Activated T-cell treated with anti-CD3 and anti-CD28 coated beads, Interleukin-2, amount 50 U/mL, for 1 hour (primary cell): Measurements from ENCODE around the gene FOLR2.
"Not testable (repeated sequence)": the region's sequence is repeated elsewhere in the genome, so short reads cannot be mapped to it uniquely, and the experiment has no call there.

Experiments used
- DNase-seq: peaks from one replicate; pipeline ENCODE4 v3.0.0-alpha.2; 2020

The FOLR2 gene

DNA sequence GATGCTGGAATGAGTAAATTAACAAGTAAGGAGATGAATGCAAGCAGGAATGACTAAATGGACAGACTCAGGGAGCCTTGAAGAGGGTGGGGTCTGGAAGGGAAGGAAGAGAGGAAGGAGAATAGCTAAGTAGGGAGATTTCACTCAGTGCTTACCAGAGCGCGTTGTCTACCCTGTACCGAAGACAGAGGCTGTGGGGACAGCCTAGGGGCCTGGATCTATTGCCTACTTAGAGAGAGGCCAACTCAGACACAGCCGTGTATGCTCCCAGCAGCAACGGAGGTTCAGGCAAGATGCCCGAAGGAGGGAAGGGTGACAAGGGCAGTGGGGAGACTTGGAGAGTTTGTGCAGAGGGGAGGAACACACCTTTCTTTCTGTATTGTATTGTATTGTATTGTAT lies at the start of gene FOLR2:
Gene FOLR2, plus strand, starts transcription at position 157 of the 400 bp plus-strand sequence. CDS start 1,791 bp downstream, outside the sequence.
- no peak for DNase-seq

DNA sequence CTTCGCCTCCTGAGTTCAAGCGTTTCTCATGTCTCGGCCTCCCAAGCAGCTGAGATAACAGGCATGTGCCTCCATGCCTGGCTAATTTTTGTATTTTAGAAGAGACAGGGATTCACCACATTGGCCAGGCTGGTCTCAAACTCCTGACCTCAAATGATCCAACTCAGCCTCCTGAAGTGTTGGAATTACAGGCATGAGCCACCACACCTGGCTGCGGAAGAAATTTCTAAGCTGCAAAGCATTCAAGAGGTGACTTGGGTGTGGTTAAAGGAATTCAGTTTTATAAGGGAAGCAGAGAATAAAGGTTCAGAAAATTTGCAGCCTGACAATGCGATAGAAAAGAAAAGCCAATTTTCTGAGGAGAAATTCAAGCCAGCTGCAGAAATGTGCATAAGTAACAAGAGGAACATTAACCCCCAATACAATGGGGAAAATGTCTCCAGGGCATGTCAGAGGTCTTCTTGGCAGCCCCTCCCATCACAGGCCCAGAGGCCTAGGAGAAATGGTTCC lies 47.5 kb upstream of the FOLR2 start:
- not testable (repeated sequence) for DNase-seq

DNA sequence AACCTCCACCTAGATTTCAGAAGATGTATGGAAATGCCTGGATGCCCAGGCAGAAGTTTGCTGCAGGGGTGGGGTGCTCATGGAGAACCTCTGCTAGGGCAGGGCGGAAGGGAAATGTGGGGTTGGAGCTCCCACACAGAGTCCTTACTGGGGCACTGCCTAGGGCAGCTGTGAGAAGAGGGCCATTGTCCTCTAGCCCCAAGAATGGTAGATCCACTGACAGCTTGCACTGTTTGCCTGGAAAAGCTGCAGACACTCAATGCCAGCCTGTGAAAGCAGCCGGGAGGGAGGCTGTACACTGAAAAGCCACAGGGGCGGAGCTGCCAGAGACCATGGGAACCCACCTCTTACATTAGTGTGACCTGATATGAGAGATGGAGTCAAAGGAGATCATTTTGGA lies 46.8 kb upstream of the FOLR2 start:
- DNase-seq: not testable (repeated sequence)

DNA sequence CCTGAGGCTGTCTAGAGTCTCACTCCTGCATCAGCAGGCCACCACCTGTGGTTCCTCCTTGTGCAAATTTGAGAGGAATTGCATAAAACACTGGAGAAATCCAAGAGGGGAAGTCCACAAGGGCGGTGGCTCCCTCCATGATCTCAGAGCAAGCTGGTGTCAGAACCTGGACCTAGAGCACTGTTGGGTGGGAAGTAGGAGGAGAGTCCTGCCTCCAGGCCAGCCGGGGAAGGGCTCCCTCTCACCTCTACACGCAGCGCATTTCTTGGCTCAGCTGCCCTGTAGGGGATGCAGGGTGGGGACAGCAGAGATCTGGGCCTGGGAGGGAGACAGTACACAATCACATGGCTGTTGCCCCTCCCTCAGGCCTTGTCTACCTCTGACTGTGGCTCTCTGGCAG lies 44.6 kb upstream of the FOLR2 start:
- DNase-seq: not testable (repeated sequence)

DNA sequence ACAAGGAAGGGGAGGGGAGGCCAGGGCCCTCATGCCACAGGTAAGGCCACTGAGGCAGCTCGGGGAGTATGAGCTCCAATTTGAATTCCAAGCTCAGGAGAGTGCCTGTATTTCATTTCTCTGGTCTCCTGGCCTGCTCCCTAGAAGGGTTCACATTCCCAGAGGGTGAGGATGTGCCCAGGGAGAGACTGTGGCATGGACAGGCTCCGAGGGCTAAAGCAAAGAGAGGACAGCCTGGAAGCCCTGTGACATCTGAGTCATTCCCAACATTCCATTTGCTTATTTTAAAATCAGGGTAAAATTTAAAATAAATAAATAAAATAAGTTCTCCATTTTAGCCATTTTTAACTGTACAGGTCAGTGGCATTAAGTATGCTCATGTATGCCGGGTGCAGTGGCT lies 43.3 kb upstream of the FOLR2 start:
- DNase-seq: no peak

DNA sequence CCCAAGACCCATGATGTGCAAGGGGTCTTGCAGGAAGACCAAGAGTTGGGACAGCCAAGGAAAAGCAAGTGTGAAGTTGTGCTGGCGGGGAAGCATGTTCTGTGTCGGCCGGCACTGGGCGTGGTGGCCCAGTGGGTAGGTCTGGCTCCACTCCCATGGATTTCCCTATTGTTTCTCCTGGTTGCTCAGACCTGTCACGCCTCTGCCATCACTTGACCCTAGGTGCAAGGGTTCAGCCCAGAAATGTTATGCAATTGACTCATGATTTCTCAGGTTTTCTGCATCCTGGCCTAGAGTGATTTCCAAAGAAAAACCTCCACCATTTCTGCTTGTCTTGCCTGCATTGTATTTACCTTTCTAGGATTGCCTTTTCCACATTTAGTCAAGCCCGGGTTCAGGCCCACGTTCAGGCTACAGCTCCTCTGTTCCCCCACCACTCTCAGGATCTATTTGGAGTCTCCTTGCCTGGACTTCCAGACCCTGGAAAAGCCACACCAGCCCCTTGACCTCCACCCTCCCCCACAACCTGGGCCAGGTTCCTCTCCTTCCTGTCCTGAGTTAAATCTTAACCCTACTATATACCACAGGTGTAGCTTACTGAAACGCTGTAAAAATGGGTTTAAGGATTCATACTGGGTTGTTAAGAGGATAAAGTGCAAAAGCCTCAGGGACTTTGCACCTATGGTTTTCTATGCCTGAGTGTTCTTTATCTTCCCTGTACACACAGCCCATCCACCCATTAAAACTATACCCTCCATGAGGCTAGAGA lies 42.1 kb upstream of the FOLR2 start:
- no peak for DNase-seq

DNA sequence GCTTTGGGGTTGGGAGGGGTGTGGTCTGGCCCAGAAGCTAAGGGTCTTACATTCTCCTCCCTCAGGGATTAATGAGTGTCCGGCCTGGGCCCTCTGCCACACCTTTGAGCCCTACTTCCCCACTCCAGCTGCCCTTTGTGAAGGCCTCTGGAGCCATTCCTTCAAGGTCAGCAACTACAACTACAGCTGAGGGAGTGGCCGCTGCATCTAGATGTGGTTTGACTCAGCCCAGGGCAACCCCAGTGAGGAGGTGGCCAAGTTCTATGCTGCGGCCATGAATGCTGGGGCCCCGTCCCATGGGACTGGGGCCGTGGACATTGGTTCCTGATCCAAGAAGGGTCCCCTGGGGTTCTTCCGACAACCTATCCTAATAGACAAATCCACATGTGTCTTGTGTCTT lies 38.9 kb upstream of the FOLR2 start:
- DNase-seq: no peak

DNA sequence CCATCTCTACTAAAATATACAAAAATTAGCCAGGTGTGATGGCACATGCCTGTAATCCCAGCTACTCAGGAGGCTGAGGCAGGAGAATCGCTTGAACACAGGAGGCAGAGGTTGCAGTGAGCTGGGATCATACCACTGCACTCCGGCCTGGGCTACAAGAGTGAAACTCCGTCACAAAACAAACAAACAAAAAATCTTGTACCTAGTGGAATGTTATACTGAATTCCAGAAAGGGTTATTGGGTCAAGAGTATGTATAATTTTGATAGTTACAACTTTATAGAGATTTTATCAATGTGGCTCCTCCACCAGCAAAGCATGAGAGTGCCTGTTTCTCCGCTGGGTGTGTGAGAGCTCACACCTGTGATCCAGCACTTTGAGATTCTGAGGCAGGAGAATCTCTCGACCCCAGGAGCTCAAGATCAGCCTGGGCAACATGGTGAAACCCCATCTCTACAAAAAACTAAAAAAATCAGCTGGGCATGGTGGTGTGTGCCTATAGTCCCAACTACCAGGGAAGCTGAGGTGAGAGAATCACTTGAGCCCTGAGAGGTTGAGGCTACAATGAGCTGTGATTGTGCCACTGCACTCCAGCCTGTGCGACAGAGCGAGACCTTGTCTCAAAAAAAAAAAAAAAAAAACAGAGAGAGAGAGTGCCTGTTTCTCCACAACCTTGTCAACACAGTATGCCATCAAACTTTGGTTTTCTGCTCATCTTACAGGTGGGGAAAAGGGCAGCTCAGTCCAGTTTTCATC lies 37.4 kb upstream of the FOLR2 start:
- no peak for DNase-seq

DNA sequence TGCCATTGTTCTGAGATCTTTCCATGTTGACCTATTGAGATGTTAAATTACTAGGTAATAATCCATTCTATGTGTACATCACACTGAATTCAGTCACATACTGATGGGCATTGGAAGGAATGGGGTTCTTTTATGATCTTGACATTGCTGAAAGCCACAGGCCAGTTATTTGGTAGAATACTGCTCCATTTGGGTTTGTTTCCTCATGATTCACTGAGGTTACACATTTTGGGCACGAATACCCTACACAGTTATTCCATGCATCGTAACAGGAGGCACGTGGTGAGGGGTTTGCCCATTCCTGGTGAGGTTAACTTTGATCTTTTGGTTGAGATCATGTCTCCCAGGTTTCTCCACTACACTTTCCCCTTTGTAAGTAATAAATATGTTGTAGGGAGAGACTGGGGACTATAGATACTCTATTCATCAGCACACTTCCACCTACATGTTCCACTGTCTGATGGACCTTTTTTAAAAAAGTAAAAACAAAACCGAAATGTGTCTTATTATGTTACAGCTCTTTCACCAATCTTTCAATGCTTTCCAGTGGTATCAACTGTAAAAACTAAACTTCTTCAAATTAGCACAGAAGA lies 36.7 kb upstream of the FOLR2 start:
- DNase-seq: no peak

DNA sequence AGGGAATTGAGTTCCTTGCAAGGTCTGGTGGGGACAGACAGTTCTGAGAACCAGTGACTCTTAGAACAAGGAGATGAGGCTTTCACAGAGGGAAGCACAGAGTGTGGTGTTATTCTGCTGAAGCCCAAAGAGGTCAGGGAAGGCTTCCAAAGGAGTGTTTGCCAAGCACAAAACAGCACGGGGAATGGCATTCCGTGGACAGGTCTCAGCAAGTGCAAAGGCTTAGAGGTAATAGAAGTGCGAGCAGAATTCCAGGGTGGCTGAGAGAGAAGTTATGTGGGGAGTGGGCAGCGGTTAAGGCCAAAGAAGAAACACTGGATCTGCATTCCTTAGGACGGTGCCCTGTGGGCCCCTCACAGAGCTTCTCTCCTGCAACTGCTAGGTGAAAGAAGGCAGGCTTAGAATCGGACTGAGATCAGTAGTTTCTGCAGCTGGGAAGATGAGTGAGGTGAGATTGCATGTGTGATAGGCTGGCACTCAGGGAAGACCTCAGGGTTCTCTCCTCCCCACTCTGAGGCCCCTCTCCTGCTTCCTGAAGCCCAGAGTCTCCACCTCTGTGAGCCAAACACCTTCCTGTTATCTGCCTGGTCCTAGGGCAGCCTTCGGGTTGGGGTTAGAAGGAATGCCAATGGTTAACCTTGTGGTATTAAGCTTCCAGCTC lies 35.6 kb upstream of the FOLR2 start:
- not testable (repeated sequence) for DNase-seq

DNA sequence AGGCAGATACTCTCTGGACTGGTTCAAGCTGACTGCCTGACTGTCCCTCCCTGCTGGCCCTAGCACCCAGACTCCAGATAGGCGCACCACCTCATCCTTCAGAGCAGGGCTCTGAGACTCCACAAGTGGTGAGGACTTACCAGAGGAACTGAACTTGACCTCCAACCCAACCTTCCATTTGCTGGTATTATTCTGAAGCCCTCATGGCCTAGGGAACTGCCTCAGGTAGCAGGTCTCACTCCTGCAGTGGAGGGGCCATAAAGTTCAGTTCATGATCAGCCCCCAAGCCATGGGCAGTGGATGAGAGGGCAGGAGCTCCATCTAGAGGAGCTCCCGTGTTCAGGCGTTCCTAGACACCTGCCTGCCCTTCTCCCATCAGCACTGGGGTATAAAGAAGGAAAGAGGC lies 35.0 kb upstream of the FOLR2 start:
- not testable (repeated sequence) for DNase-seq

DNA sequence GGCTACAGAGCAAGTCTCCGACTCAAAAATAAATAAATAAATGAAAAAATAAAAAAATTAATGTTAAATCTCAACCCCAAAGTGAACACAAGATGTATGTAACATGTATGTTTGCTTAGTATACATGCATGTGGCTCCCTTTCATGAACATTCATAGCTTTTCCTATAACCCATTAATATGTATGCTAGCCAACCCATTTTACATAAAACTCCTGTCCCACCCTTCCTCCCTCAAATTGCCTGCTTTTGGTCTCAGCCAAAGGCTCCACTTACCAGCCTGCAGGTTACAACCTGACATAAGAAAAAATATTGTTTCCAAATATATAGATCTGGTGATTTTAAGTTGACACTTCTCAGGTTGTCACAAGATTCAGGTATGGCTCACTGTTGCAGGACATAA lies 28.3 kb upstream of the FOLR2 start:
- no peak for DNase-seq

DNA sequence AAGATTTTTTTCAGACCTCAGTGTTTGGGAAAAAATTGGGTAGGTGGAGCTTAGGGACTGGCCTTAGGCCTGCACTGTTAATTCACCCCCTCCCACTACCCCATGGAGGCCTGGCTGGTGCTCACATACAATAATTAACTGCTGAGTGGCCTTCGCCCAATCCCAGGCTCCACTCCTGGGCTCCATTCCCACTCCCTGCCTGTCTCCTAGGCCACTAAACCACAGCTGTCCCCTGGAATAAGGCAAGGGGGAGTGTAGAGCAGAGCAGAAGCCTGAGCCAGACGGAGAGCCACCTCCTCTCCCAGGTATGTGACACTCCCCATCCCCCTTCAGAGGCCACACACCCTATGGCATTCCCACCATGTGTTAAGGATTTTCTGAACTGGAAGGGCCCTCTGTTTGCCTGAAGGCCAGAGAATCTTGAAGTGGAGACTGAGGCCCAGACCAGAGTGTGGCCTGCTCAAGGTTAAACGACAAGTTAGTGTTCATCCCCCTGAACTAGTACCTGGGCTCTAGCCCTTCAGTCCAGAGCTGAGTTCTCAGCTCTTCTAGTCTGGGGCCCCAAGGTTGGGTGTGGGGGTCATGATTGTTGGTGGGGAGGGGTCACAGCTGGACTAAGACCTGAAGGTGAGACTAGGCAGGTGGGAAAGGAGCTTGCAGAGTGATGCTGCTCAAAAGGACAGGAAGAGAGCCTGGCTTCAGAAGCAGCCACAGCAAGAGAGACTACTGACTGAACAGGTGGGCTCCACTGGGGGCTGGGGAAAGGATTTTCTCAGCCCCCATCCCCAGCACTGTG lies 26.9 kb upstream of the FOLR2 start:
- no peak for DNase-seq

DNA sequence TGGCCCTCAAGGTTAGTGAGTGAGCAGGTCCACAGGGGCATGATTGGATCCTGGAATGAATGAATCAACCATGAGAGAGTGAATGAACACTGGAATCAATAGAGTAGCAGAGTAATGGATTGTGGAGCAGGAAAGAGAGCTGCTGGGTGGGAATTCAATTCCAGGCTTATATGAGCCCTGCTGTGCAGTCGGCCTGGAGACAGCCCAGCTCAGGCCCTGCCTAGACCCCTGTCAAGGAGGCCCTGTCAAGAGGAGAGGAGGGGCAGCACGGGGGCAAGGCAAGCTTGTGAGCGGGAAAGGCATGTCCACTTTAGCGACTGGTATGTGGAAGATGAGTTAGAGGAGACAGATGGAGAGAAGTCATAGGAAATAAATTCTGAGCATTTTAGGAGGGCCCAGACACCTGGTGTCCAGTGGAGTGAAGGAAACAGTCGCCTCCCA lies 25.9 kb upstream of the FOLR2 start:
- DNase-seq: no peak

DNA sequence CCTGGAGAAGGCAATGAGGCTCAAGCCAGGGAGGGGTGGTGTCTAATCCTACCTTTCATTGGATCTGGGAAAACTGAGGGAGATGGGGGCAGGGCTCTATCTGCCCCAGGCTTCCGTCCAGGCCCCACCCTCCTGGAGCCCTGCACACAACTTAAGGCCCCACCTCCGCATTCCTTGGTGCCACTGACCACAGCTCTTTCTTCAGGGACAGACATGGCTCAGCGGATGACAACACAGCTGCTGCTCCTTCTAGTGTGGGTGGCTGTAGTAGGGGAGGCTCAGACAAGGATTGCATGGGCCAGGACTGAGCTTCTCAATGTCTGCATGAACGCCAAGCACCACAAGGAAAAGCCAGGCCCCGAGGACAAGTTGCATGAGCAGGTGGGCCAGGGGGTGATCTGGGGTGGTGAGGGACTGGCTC lies 24.6 kb upstream of the FOLR2 start, which contains the start of gene FOLR1:
Gene FOLR1, plus strand, starts transcription at position 180 of the 421 bp plus-strand sequence. Its CDS starts 34 bp downstream, at position 214.
- no peak for DNase-seq

DNA sequence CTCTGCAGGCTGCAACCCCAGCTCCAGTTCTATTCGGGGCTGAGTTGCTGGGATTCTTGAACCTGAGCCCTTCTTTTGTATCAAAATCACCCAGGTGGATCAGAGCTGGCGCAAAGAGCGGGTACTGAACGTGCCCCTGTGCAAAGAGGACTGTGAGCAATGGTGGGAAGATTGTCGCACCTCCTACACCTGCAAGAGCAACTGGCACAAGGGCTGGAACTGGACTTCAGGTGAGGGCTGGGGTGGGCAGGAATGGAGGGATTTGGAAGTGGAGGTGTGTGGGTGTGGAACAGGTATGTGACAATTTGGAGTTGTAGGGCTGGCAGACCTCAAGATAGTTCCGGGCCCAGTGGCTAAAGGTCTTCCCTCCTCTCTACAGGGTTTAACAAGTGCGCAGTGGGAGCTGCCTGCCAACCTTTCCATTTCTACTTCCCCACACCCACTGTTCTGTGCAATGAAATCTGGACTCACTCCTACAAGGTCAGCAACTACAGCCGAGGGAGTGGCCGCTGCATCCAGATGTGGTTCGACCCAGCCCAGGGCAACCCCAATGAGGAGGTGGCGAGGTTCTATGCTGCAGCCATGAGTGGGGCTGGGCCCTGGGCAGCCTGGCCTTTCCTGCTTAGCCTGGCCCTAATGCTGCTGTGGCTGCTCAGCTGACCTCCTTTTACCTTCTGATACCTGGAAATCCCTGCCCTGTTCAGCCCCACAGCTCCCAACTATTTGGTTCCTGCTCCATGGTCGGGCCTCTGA lies 20.9 kb upstream of the FOLR2 start:
- no peak for DNase-seq

DNA sequence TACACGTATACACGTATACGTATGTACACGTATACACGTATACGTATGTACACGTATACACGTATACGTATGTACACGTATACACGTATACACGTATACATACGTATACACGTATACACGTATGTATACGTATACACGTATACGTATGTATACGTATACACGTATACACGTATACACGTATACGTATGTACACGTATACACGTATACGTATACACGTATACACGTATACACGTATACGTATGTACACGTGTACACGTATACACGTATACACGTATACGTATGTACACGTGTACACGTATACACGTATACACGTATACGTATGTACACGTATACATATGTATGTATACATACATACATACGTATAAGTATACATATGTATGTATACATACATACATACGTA lies 15.1 kb upstream of the FOLR2 start:
- DNase-seq: not testable (repeated sequence)

DNA sequence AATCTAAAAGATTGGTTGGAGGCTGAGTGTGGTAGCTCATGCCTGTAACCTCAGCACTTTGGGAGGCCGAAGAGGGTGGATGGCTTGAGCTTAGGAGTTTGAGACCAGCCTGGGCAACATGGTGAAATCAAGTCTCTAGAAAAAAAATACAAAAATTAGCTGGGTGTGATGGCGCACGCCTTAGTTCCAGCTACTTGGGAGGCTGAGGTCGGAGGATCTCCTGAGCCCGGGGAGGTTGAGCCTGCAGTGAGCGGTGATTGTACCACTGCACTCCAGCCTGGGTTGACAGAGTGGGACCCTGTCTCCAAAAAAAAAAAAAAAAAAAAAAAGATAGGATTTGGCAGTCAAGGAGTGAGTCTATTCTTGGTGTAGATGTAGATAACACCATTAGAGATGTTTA lies 14.0 kb upstream of the FOLR2 start:
- DNase-seq: no peak

DNA sequence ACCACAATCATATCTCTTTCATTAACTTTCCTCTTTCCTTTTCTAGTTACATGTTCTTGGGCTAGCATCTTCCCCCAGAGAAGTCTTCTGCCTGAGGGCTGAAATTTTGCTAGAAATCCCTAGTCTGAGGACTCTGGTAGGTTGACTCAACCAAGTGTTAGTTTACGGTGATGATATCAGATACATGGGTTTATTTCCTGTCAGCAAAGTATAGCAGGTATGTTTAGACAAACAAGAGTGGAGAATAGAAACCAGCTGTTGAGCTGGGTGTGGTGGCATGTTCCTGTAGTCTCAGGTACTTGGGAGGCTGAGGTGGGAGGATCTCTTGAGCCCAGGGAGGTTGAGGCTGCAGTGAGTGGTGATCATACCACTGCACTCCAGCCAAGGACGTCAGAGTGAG lies 13.4 kb upstream of the FOLR2 start:
- no peak for DNase-seq

DNA sequence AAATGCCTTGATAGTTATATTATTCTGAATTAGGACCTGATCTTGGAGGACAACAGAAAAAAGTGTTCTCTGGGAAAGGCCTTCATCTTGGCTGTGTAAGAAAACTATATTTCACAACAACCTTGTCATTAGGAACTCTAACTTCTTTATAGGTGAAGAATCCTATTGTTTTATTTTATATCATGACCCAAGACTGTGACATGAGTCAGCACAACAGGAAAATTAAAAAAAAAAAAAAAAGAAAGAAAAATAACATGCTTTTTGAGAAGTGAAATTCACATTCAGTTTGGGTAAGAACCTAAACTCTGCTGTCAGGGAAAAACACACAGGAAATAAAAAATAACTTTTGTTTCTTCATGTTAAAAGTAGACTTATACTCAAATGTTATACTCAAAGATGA lies 11.7 kb upstream of the FOLR2 start:
- DNase-seq: no peak

DNA sequence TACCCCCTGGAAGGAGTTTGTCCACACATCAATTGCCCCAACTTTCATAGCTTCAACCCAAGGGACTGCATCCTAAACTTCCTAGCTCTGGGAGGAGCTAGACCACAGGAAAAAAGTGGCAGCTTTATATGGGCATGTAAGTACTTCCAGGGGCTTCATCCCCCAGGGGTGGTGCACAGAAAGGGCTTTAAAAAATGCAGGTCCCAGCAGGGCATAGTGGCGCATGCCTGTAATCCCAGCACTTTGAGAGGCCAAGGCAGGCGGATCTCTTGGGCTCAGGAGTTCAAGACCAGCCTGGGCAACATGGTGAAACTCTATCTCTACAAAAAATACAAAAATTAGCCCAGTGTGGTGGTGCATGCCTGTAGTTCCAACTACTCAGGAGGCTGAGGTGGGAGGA lies 9.8 kb upstream of the FOLR2 start:
- DNase-seq: not testable (repeated sequence)
